Measurements from ENCODE around the gene PTPRT. TPM values are rescaled to one million over a fixed set of nuclear protein-coding genes. Genes with fewer than 3 reads are reported as not detected.

PTPRT gene
- total RNA-seq, 1 experiment from 2014 or later, result 0.13 TPM

DNA sequence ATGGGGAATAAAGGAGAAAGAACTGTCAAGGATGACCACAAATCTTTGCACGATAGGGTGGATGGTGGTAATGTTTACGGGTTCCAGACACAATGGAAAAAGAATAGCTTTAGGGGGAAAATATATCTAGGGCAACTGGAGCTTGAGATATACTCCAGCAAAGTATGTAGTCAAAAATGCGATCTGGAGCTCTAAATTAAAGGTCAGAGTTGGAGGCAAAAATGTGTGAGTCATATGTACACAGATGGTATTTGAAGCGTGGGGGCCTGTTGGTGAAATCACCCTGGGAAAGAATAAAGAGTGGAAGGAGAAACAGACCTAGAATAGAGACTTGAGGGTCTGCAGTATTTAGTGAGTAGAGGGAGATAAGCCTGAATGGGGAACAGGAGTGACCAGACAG lies 937.6 kb downstream of the PTPRT start:
- no peaks in the 10 kb centered on the region for H3K4me1 Mint-ChIP-seq
- Histone ChIP-seq H4K8ac (replicated peaks; ENCODE audit: insufficient read length, low read depth, low read length) (no peak overlapping the region), H2BK20ac (ENCODE audit: low read depth, low read length, poor library complexity, severe bottlenecking) (no peak overlapping the region), H3K14ac (ENCODE audit: insufficient read depth, low read length) (no peak overlapping the region), H3K79me2 (ENCODE audit: insufficient read depth, low read length) (no peaks in the 10 kb centered on the region), H4K91ac (ENCODE audit: insufficient read length, low read depth, low read length) (no peak overlapping the region), H2BK15ac (ENCODE audit: low read depth, low read length) (no peak overlapping the region), H3T11ph (ENCODE audit: low read length) (no peak overlapping the region), H2BK120ac (ENCODE audit: low read depth, low read length, poor library complexity, severe bottlenecking) (no peak overlapping the region), H3K9me3 (ENCODE audit: control insufficient read depth, low read depth, low read length) (peaks cover 5% of the 10 kb centered on the region), H3K79me1 (ENCODE audit: insufficient read depth, low read depth, low read length, poor library complexity, severe bottlenecking) (no peaks in the 10 kb centered on the region), H3K27me3 (ENCODE audit: insufficient read depth, low read length) (no peaks in the 10 kb centered on the region), H2AK5ac (ENCODE audit: insufficient read length, low read length) (no peak overlapping the region), H2BK5ac (ENCODE audit: insufficient read length, low read length) (no peak overlapping the region), H3K4me2 (ENCODE audit: insufficient read depth, insufficient read length, low read length) (no peak overlapping the region), H4K5ac (ENCODE audit: insufficient read length, low read depth, low read length) (no peak overlapping the region), H4K20me1 (ENCODE audit: control insufficient read depth, insufficient read depth, insufficient read length) (no peaks in the 10 kb centered on the region), H2BK12ac (ENCODE audit: insufficient read length, low read depth, low read length) (no peak overlapping the region), H3K4me1 (ENCODE audit: insufficient read depth, low read length) (no peaks in the 10 kb centered on the region), H2AFZ (ENCODE audit: low read length) (no peak overlapping the region), H3K56ac (ENCODE audit: insufficient read length, low read depth, low read length) (no peak overlapping the region), H3K18ac (ENCODE audit: insufficient read length, low read depth, low read length) (no peak overlapping the region), H3K23ac (ENCODE audit: insufficient read length, low read depth, low read length) (no peak overlapping the region), H3K23me2 (ENCODE audit: insufficient read length, low read depth, low read length, poor library complexity, severe bottlenecking) (no peaks in the 10 kb centered on the region), H3K27ac (ENCODE audit: insufficient read length, low read depth, low read length) (no peak overlapping the region), H3K4ac (ENCODE audit: low read depth, low read length) (no peak overlapping the region), H3K9ac (ENCODE audit: extremely low read depth, insufficient read length, low read length) (no peak overlapping the region)
- H3K27ac Mint-ChIP-seq, result no peak overlapping the region
- no peak overlapping the region for H3K4me3 Mint-ChIP-seq
- no peaks in the 10 kb centered on the region for H3K36me3 Mint-ChIP-seq (ENCODE audit: insufficient read depth in 1 of 3, low read depth in 3 of 3)
- peaks cover 19% of the 10 kb centered on the region for H3K27me3 Mint-ChIP-seq (ENCODE audit: low read depth)
- no CpG with 5 or more reads among the region's 4 CpGs for WGBS (ENCODE audit: extremely low coverage, insufficient read length, low lambda C conversion rate)
- no peak for DNase-seq
- no peak for TF ChIP-seq CTCF (conservative IDR thresholded peaks at IDR 0.05)
- H3K9me3 Mint-ChIP-seq, result no peaks in the 10 kb centered on the region
